CD8-positive, alpha-beta memory T cell (primary cell): ENCODE results near the gene RTN4RL2. TPM values are rescaled to one million over a fixed set of nuclear protein-coding genes. Genes with fewer than 3 reads are reported as not detected.

ENCODE experiments used
- CTCF ChIA-PET: fragments of 350-600 bp; sonication (Branson Sonifier 250); formaldehyde crosslinking; loops from one replicate; lab custom pipeline; 2021; ENCODE audit warnings: antibody characterized with exemption; lab: Charles Lee
- POLR2A ChIA-PET: fragments of 350-600 bp; sonication (Branson Sonifier 250); formaldehyde crosslinking; loops from one replicate; lab custom pipeline; 2021; ENCODE audit warnings: antibody characterized with exemption; lab: Charles Lee
- DNase-seq, 5 donors: peaks; one replicate each; pipeline versions ENCODE4 v3.0.0 to v3.0.0-alpha.2; 2020 to 2022; ENCODE audit warnings: mixed read lengths in 1 of 5
- H3K27ac ChIP-seq: one replicate; pipeline ENCODE4 v1.7.0; 2013; ENCODE audit warnings: low read depth, mild to moderate bottlenecking, low read length, moderate library complexity
- H3K27me3 ChIP-seq: 2 replicates; pipeline ENCODE4 v1.7.0; 2013; ENCODE audit warnings: low read length, mild to moderate bottlenecking; ENCODE audit not compliant: insufficient read depth, poor library complexity, severe bottlenecking
- H3K36me3 ChIP-seq: 2 replicates; pipeline ENCODE4 v1.7.0; 2013; ENCODE audit warnings: mild to moderate bottlenecking, low read length, moderate library complexity; ENCODE audit not compliant: insufficient read depth
- H3K4me1 ChIP-seq: 2 replicates; pipeline ENCODE4 v1.7.0; 2013; ENCODE audit warnings: mild to moderate bottlenecking, low read length, moderate library complexity; ENCODE audit not compliant: insufficient read depth
- H3K4me3 ChIP-seq: 2 replicates; pipeline ENCODE4 v1.7.0; 2013; ENCODE audit warnings: mild to moderate bottlenecking, low read length
- H3K9me3 ChIP-seq: 2 replicates; pipeline ENCODE4 v1.7.0; 2013; ENCODE audit warnings: mild to moderate bottlenecking, low read length
- H3K27ac Mint-ChIP-seq, 8 donors: one replicate each; pipeline ENCODE4 v1.8.0; 2020 to 2021; ENCODE audit warnings: mixed read lengths in 8 of 8, mild to moderate bottlenecking in 6 of 8, inconsistent platforms in 3 of 8, moderate library complexity in 3 of 8
- H3K27me3 Mint-ChIP-seq, 2 donors: one replicate each; pipeline ENCODE4 v1.8.0; 2020 to 2021; ENCODE audit warnings: mixed read lengths in 2 of 2, mild to moderate bottlenecking in 1 of 2, moderate library complexity in 1 of 2
- H3K36me3 Mint-ChIP-seq, 3 donors: one replicate each; pipeline ENCODE4 v1.8.0; 2020 to 2021; ENCODE audit warnings: mixed read lengths in 3 of 3, inconsistent platforms in 1 of 3, mild to moderate bottlenecking in 1 of 3
- H3K4me1 Mint-ChIP-seq, 3 donors: one replicate each; pipeline ENCODE4 v1.8.0; 2020 to 2021; ENCODE audit warnings: mixed read lengths in 3 of 3, inconsistent platforms in 1 of 3, mild to moderate bottlenecking in 1 of 3
- H3K4me3 Mint-ChIP-seq, 7 donors: one replicate each; pipeline ENCODE4 v1.8.0; 2020 to 2021; ENCODE audit warnings: mixed read lengths in 7 of 7, mild to moderate bottlenecking in 6 of 7, moderate library complexity in 4 of 7, inconsistent platforms in 2 of 7
- H3K9me3 Mint-ChIP-seq, 5 donors: one replicate each; pipeline ENCODE4 v1.8.0; 2020 to 2022; ENCODE audit warnings: mixed read lengths in 5 of 5, mild to moderate bottlenecking in 3 of 5, moderate library complexity in 2 of 5, inconsistent platforms in 1 of 5
- polyA plus RNA-seq: library from polyadenylated mRNA; unstranded; fragments of 300-500 nt; fragmentation: Illumina TruSeq; gene quantifications from one replicate; pipeline ENCODE4 v1.2.3, GENCODE V29; 2021
- total RNA-seq, 2 experiments: library from RNA; stranded (reverse); gene quantifications; one replicate each; pipeline ENCODE4 v1.2.3, GENCODE V29; 2021

RTN4RL2 gene
- total and polyA plus RNA-seq, 3 experiments from 2014 or later, result 0.24 to 0.28 (median 0.27) TPM

DNA sequence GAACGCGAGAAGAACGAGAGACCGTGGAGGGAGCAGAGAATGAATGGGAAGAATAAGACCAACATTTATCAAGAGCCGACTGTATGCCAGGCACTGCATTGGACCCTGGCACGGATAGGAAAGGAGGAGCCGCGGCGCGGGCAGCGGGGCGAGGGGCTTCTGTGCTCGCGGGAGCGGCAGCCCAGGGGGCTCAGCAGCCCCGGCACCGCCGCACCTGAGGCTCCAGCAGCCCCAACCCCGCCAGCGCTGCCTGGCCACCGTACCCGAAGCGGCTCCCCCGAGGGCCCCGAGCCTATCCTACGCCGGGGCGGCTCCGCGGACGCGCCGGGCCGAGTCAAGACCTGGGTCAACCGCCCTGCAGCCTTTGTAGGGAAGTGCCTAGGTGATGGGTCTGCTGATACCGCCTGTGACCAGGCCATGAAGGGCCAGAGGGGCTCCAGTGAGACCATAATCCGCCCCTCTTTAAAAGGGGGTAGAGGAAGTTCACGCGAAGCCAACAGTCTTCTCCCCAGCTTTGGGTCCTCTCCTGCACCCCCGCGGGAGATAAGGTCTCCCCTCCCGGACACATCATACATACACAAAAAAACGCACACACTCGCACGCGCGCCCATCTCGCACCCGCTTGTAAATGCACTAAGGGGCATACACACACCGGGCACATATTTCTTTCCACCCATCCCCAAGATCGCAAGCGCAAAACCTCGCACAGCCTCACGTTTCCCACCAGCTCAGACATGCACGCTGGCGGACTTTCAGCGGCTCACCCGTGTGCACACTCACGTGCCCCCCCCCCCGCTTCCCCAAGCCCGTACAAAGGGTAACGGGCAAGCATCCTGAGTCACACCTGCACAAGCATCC is 935 bp upstream of the RTN4RL2 start:
- H3K27ac Mint-ChIP-seq, result peak overlapping the region in 7 of 8 donors; percentile 18 to 87 (median 81)
- H3K36me3 ChIP-seq, result no peaks in the 10 kb centered on the region

GRCh38 chr11:57460758-57461749 is 726 bp downstream of the RTN4RL2 start:
- H3K36me3 Mint-ChIP-seq, result peaks cover 0 to 2% (median 0%) of the 10 kb centered on the region in 3 donors
- H3K4me1 Mint-ChIP-seq, result peaks cover 28 to 43% (median 34%) of the 10 kb centered on the region in 3 donors
- CTCF ChIA-PET, result interaction anchor here (1.1 to 8.4 kb wide), 7 partner anchors 10 to 180 kb away, joined by 3 to 151 read pairs (median 54); partner anchors contain the start of genes SLC43A1 and TIMM10
- H3K27ac Mint-ChIP-seq, result no peak overlapping the region
- peak in 2 of 5 donors; percentile 16 to 52 for DNase-seq
- POLR2A ChIA-PET, result interaction anchor here (1.4 kb wide), 1 partner anchor 12 kb away, joined by 4 read pairs; no protein-coding TSS in a partner anchor
- H3K27me3 Mint-ChIP-seq, result peaks cover 29 to 31% of the 10 kb centered on the region in 2 donors
- H3K4me3 ChIP-seq, result no peak overlapping the region
- peaks cover 29% of the 10 kb centered on the region for H3K4me1 ChIP-seq
- peaks cover 27% of the 10 kb centered on the region for H3K27me3 ChIP-seq
- no peaks in the 10 kb centered on the region for H3K9me3 Mint-ChIP-seq
- no peak overlapping the region for H3K27ac ChIP-seq
- no peaks in the 10 kb centered on the region for H3K9me3 ChIP-seq
- H3K36me3 ChIP-seq, result no peaks in the 10 kb centered on the region
- peak overlapping the region in 6 of 7 donors; percentile 23 to 63 (median 44) for H3K4me3 Mint-ChIP-seq

More for the DNA sequence above, 935 bp upstream of the RTN4RL2 start:
- CTCF ChIA-PET, result interaction anchor here (0.6 to 8.4 kb wide), 20 partner anchors 12 to 341 kb away, joined by 3 to 151 read pairs (median 6); partner anchors contain the start of genes SLC43A1, SLC43A3 and TIMM10
- Histone ChIP-seq H3K9me3 (no peaks in the 10 kb centered on the region), H3K4me1 (peaks cover 29% of the 10 kb centered on the region), H3K27me3 (peaks cover 27% of the 10 kb centered on the region), H3K4me3 (peak overlapping the region; percentile 71), H3K27ac (no peak overlapping the region)
- Mint-ChIP-seq H3K36me3 (peaks cover 0 to 2% (median 0%) of the 10 kb centered on the region in 3 donors), H3K4me1 (peaks cover 28 to 43% (median 34%) of the 10 kb centered on the region in 3 donors), H3K27me3 (peaks cover 29 to 35% of the 10 kb centered on the region in 2 donors), H3K9me3 (no peaks in the 10 kb centered on the region), H3K4me3 (peak overlapping the region; percentile 84 to 94 (median 90))
- POLR2A ChIA-PET, result interaction anchor here (0.6 to 1.5 kb wide), 4 partner anchors 14 to 68 kb away, joined by 3 to 9 read pairs (median 4); no protein-coding TSS in a partner anchor
- DNase-seq, result peak in 2 of 5 donors; percentile 26 to 51

- Histone ChIP-seq H3K9me3 (no peaks in the 10 kb centered on the region), H3K36me3 (no peaks in the 10 kb centered on the region), H3K4me1 (peaks cover 29% of the 10 kb centered on the region), H3K27ac (no peak overlapping the region), H3K27me3 (peaks cover 24% of the 10 kb centered on the region), H3K4me3 (no peak overlapping the region)
- Mint-ChIP-seq H3K4me3 (peak overlapping the region in 4 of 7 donors; percentile 46 to 66 (median 60)), H3K9me3 (no peaks in the 10 kb centered on the region), H3K36me3 (peaks cover 0 to 2% (median 0%) of the 10 kb centered on the region in 3 donors), H3K27me3 (peaks cover 27 to 29% of the 10 kb centered on the region in 2 donors), H3K4me1 (peaks cover 26 to 41% (median 33%) of the 10 kb centered on the region in 3 donors), H3K27ac (no peak overlapping the region)
- CTCF ChIA-PET, result interaction anchor here (1.4 to 8.4 kb wide), 6 partner anchors 9 to 66 kb away, joined by 3 to 151 read pairs (median 66); partner anchors contain the start of genes SLC43A1 and TIMM10
- peak in 1 of 5 donors; percentile 46 for DNase-seq
- POLR2A ChIA-PET, result no interaction called here
Observed at GRCh38 chr11:57461841-57462489, 1.6 kb downstream of the RTN4RL2 start.

GRCh38 chr11:57462597-57462996 is 2.3 kb downstream of the RTN4RL2 start:
- H3K36me3 Mint-ChIP-seq, result peaks cover 0 to 2% (median 0%) of the 10 kb centered on the region in 3 donors
- CTCF ChIA-PET, result interaction anchor here (1.4 to 8.4 kb wide), 4 partner anchors 9 to 65 kb away, joined by 3 to 151 read pairs (median 43); no protein-coding TSS in a partner anchor

GRCh38 chr11:57463671-57464538 is 3.6 kb downstream of the RTN4RL2 start:
- H3K9me3 Mint-ChIP-seq, result no peaks in the 10 kb centered on the region
- Histone ChIP-seq H3K36me3 (no peaks in the 10 kb centered on the region), H3K4me1 (peaks cover 12% of the 10 kb centered on the region), H3K9me3 (no peaks in the 10 kb centered on the region), H3K27me3 (peaks cover 9% of the 10 kb centered on the region), H3K27ac (no peak overlapping the region), H3K4me3 (no peak overlapping the region)
- H3K4me1 Mint-ChIP-seq, result peaks cover 11 to 23% (median 21%) of the 10 kb centered on the region in 3 donors
- POLR2A ChIA-PET, result no interaction called here
- no peak overlapping the region for H3K4me3 Mint-ChIP-seq
- H3K36me3 Mint-ChIP-seq, result peaks cover 0 to 1% (median 0%) of the 10 kb centered on the region in 3 donors
- CTCF ChIA-PET, result interaction anchor here (0.8 to 8.4 kb wide), 5 partner anchors 17 to 122 kb away, joined by 3 to 151 read pairs (median 3); no protein-coding TSS in a partner anchor
- no peak for DNase-seq
- H3K27ac Mint-ChIP-seq, result peak overlapping the region in 2 of 8 donors; percentile 13 to 21
- peaks cover 14 to 20% of the 10 kb centered on the region in 2 donors for H3K27me3 Mint-ChIP-seq

More at GRCh38 chr11:57462597-57462996, 2.3 kb downstream of the RTN4RL2 start:
- DNase-seq, result no peak
- Histone ChIP-seq H3K27ac (no peak overlapping the region), H3K36me3 (no peaks in the 10 kb centered on the region), H3K4me1 (peaks cover 25% of the 10 kb centered on the region), H3K4me3 (no peak overlapping the region), H3K9me3 (no peaks in the 10 kb centered on the region), H3K27me3 (peaks cover 19% of the 10 kb centered on the region)
- POLR2A ChIA-PET, result no interaction called here
- peaks cover 20 to 35% (median 30%) of the 10 kb centered on the region in 3 donors for H3K4me1 Mint-ChIP-seq
- H3K27me3 Mint-ChIP-seq, result peaks cover 22 to 23% of the 10 kb centered on the region in 2 donors
- H3K27ac Mint-ChIP-seq, result peak overlapping the region in 2 of 8 donors; percentile 37 to 52
- H3K9me3 Mint-ChIP-seq, result no peaks in the 10 kb centered on the region
- peak overlapping the region; percentile 4 to 78 (median 63) for H3K4me3 Mint-ChIP-seq

- Mint-ChIP-seq H3K36me3 (no peaks in the 10 kb centered on the region), H3K27ac (no peak overlapping the region), H3K4me3 (no peak overlapping the region), H3K27me3 (peaks cover 8 to 14% of the 10 kb centered on the region in 2 donors), H3K4me1 (peaks cover 5 to 18% (median 16%) of the 10 kb centered on the region in 3 donors), H3K9me3 (no peaks in the 10 kb centered on the region)
- no peak overlapping the region for H3K27ac ChIP-seq
- H3K27me3 ChIP-seq, result peaks cover 4% of the 10 kb centered on the region
- CTCF ChIA-PET, result interaction anchor here (0.7 to 1.3 kb wide), 5 partner anchors 27 to 177 kb away, joined by 3 to 4 read pairs (median 3); no protein-coding TSS in a partner anchor
- H3K36me3 ChIP-seq, result no peaks in the 10 kb centered on the region
- DNase-seq, result no peak
- peaks cover 5% of the 10 kb centered on the region for H3K4me1 ChIP-seq
- H3K9me3 ChIP-seq, result no peaks in the 10 kb centered on the region
- no peak overlapping the region for H3K4me3 ChIP-seq
- POLR2A ChIA-PET, result no interaction called here
Observed at GRCh38 chr11:57464539-57465181, 4.3 kb downstream of the RTN4RL2 start.
